ENCODE measurements around the gene MAP3K20. TPM values are rescaled to one million over a fixed set of nuclear protein-coding genes. Genes with fewer than 3 reads are reported as not detected.

MAP3K20 gene
- total RNA-seq, 1 donor from 2014 or later: 18.0 TPM

GRCh38 chr2:173054466-173054865, 21.2 kb upstream of the MAP3K20 start:
- no peak overlapping the region for H3K27ac ChIP-seq
- no peak overlapping the region for H3K4me3 ChIP-seq
- no peaks in the 10 kb centered on the region for H3K79me2 ChIP-seq (ENCODE audit: low read depth)
- Mint-ChIP-seq H3K27me3 (ENCODE audit: insufficient read depth, low read depth) (no peaks in the 10 kb centered on the region), H3K27ac (no peak overlapping the region), H3K4me3 (no peak overlapping the region), H3K9me3 (peaks cover 4% of the 10 kb centered on the region), H3K4me1 (no peaks in the 10 kb centered on the region), H3K36me3 (no peaks in the 10 kb centered on the region)
- no peak overlapping the region for H2AFZ ChIP-seq (replicated peaks)
- no peak overlapping the region for H3K4me2 ChIP-seq
- no peak for DNase-seq (ENCODE audit: low spot score)
- H3K9me3 ChIP-seq (ENCODE audit: low read depth): no peaks in the 10 kb centered on the region
- H3K36me3 ChIP-seq: no peaks in the 10 kb centered on the region
- TF ChIP-seq EZH2 (IDR thresholded peaks at IDR 0.05) (no peak), CTCF (IDR thresholded peaks at IDR 0.05) (no peak), EZH2phosphoT487 (IDR thresholded peaks at IDR 0.05) (no peak)
- H4K20me1 ChIP-seq (ENCODE audit: low read depth): no peaks in the 10 kb centered on the region
- H3K9ac ChIP-seq: no peak overlapping the region
- H3F3A ChIP-seq (ENCODE audit: low read depth): no peaks in the 10 kb centered on the region
- no peaks in the 10 kb centered on the region for H3K4me1 ChIP-seq
- H3K27me3 ChIP-seq: no peaks in the 10 kb centered on the region

- Histone ChIP-seq H3K4me2 (no peak overlapping the region), H3K4me3 (no peak overlapping the region), H2AFZ (replicated peaks) (no peak overlapping the region), H3K9me3 (ENCODE audit: low read depth) (no peaks in the 10 kb centered on the region), H3K79me2 (ENCODE audit: low read depth) (no peaks in the 10 kb centered on the region), H3K9ac (no peak overlapping the region), H3F3A (ENCODE audit: low read depth) (no peaks in the 10 kb centered on the region), H4K20me1 (ENCODE audit: low read depth) (no peaks in the 10 kb centered on the region), H3K36me3 (no peaks in the 10 kb centered on the region), H3K27me3 (no peaks in the 10 kb centered on the region), H3K27ac (no peak overlapping the region), H3K4me1 (no peaks in the 10 kb centered on the region)
- no peaks in the 10 kb centered on the region for H3K4me1 Mint-ChIP-seq
- no peaks in the 10 kb centered on the region for H3K27me3 Mint-ChIP-seq (ENCODE audit: insufficient read depth, low read depth)
- H3K27ac Mint-ChIP-seq: no peak overlapping the region
- no peak for DNase-seq (ENCODE audit: low spot score)
- no peaks in the 10 kb centered on the region for H3K36me3 Mint-ChIP-seq
- no peak overlapping the region for H3K4me3 Mint-ChIP-seq
- TF ChIP-seq EZH2 (IDR thresholded peaks at IDR 0.05): no peak
- TF ChIP-seq EZH2phosphoT487 (IDR thresholded peaks at IDR 0.05): no peak
- H3K9me3 Mint-ChIP-seq: peaks cover 4% of the 10 kb centered on the region
Observed at GRCh38 chr2:173056705-173057364, 18.8 kb upstream of the MAP3K20 start.

- Histone ChIP-seq H3K27ac (no peak overlapping the region), H4K20me1 (ENCODE audit: low read depth) (no peaks in the 10 kb centered on the region), H3K27me3 (no peaks in the 10 kb centered on the region), H3K9me3 (ENCODE audit: low read depth) (no peaks in the 10 kb centered on the region), H3K36me3 (no peaks in the 10 kb centered on the region), H3K79me2 (ENCODE audit: low read depth) (no peaks in the 10 kb centered on the region), H3K4me1 (no peaks in the 10 kb centered on the region), H2AFZ (replicated peaks) (no peak overlapping the region), H3K4me2 (no peak overlapping the region), H3F3A (ENCODE audit: low read depth) (no peaks in the 10 kb centered on the region), H3K4me3 (no peak overlapping the region), H3K9ac (no peak overlapping the region)
- peaks cover 4% of the 10 kb centered on the region for H3K9me3 Mint-ChIP-seq
- no peak overlapping the region for H3K27ac Mint-ChIP-seq
- no peaks in the 10 kb centered on the region for H3K27me3 Mint-ChIP-seq (ENCODE audit: insufficient read depth, low read depth)
- DNase-seq (ENCODE audit: low spot score): no peak
- H3K36me3 Mint-ChIP-seq: no peaks in the 10 kb centered on the region
- TF ChIP-seq EZH2 (IDR thresholded peaks at IDR 0.05): no peak
- no peak for TF ChIP-seq EZH2phosphoT487 (IDR thresholded peaks at IDR 0.05)
- TF ChIP-seq CTCF (IDR thresholded peaks at IDR 0.05): no peak
- H3K4me1 Mint-ChIP-seq: no peaks in the 10 kb centered on the region
- H3K4me3 Mint-ChIP-seq: no peak overlapping the region
Observed at GRCh38 chr2:173058097-173058496, 17.5 kb upstream of the MAP3K20 start.

- no peaks in the 10 kb centered on the region for H3K36me3 ChIP-seq
- Mint-ChIP-seq H3K4me1 (no peaks in the 10 kb centered on the region), H3K27me3 (ENCODE audit: insufficient read depth, low read depth) (no peaks in the 10 kb centered on the region), H3K4me3 (no peak overlapping the region), H3K9me3 (peaks cover 4% of the 10 kb centered on the region), H3K27ac (no peak overlapping the region), H3K36me3 (no peaks in the 10 kb centered on the region)
- no peaks in the 10 kb centered on the region for H3K27me3 ChIP-seq
- no peak overlapping the region for H3K4me2 ChIP-seq
- DNase-seq (ENCODE audit: low spot score): no peak
- no peak overlapping the region for H2AFZ ChIP-seq (replicated peaks)
- no peaks in the 10 kb centered on the region for H3K9me3 ChIP-seq (ENCODE audit: low read depth)
- TF ChIP-seq CTCF (IDR thresholded peaks at IDR 0.05) (no peak), EZH2 (IDR thresholded peaks at IDR 0.05) (no peak), EZH2phosphoT487 (IDR thresholded peaks at IDR 0.05) (no peak)
- no peaks in the 10 kb centered on the region for H3F3A ChIP-seq (ENCODE audit: low read depth)
- H3K27ac ChIP-seq: no peak overlapping the region
- H4K20me1 ChIP-seq (ENCODE audit: low read depth): no peaks in the 10 kb centered on the region
- no peaks in the 10 kb centered on the region for H3K4me1 ChIP-seq
- no peak overlapping the region for H3K4me3 ChIP-seq
- no peak overlapping the region for H3K9ac ChIP-seq
- H3K79me2 ChIP-seq (ENCODE audit: low read depth): no peaks in the 10 kb centered on the region
Observed at GRCh38 chr2:173058673-173059072, 17.0 kb upstream of the MAP3K20 start.

All from neural progenitor cell (in vitro differentiated cells).